Stimulated activated CD4-positive, alpha-beta T cell treated with anti-CD3 and anti-CD28 coated beads, Interleukin-4, amount 100 ng/mL, for 1 hour (primary cell): ENCODE data around the gene MKKS.
"Not testable (repeated sequence)": the region's sequence is repeated elsewhere in the genome, so short reads cannot be mapped to it uniquely, and the experiment has no call there.

Experiments
- DNase-seq: peaks from one replicate; pipeline ENCODE4 v3.0.0-alpha.2; 2020

MKKS gene

DNA sequence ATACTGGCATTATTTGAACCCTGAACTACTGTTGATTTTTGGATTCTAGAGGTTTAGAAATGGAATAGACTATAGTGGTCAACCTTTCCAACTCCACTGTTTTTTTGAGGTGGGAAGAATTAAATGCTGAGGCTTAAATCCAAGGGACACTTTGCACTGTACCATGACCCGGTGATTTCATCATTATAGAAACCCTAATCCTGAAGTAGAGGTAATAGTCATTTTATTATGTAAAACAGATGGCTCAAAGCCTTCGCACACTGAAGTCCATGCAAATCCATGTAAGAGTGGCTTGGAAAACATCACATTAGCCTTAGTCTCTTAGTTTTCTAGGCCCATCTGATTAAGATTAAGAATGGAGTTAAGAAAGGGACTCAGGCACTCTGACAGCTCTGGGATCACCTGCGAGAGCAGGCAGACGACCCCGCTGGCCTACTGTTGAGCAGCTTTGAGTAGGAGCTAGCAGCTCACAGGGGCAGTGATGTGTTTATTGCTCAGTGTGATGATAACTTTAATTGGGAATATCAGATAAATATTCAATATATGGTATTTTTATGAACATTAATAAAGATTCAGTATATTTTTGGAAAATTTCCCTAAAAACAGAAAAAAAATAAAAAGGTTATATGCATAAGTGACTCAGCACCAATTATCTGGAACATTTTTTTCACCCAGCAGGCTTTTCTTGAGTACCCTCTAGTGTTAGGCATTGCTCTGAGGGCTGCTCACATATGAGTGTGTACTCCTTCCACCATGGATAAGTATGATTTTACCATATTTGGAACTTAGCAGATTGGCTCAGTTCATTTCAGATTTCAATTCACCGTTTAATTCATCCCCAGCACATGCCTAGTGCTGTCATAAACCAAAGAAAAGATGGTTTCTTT lies 14.5 kb upstream of the MKKS start:
- DNase-seq, result no peak

DNA sequence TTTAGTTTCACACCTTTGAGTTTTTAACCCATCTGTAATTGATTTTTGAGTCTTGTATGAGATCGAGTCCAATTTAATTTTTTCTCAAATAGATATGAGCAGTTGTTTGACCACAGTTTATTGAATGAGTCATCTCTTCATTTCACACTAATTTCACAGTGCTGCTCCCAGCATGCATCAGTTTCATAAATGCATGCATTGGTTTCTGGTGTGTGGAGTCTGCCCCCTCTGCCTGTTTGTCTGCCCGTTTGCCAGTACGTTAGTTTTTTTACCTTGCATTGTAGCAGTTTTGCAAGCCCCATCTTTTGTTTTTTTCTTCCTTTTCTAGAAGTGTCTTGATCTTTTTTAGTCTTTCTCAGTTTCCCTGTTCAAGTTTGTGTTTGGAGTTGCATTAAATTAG lies 13.0 kb upstream of the MKKS start:
- DNase-seq, result peak; percentile 34

DNA sequence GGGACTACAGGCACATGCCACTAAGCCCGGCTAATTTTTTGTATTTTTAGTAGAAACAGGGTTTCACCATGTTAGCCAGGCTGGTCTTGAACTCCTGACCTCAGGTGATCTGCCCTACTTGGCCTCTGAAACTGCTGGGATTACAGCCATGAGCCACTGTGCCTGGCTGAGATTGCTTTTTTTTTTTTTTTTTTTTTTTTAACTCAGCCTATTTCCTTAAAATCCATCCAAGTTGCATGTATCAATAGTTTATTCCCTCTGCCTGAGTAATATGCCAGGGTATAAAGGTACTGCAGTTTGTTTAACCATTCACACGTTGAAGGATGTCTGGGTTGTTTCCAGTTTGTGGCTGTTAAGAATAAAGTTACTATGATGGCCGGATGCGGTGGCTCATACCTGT lies 11.7 kb upstream of the MKKS start:
- no peak for DNase-seq

DNA sequence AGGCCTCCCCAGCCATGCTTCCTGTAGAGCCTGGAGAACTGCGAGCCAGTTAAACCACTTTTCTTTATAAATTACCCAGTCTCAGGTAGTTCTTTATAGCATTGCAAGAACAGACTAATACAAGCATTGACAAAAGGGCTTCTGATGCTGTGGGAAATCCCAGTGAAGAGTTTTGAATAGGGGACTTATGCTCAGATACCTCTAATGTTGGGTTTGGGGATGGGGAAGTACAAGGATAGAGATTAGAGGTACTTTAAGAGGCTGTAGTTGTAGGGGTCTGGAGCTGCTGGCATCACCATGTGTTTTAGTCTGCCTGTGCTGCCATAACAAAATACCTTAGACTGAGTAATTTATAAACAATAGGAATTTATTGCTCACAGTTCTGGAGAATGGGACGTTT lies 9.9 kb upstream of the MKKS start:
- DNase-seq, result no peak

DNA sequence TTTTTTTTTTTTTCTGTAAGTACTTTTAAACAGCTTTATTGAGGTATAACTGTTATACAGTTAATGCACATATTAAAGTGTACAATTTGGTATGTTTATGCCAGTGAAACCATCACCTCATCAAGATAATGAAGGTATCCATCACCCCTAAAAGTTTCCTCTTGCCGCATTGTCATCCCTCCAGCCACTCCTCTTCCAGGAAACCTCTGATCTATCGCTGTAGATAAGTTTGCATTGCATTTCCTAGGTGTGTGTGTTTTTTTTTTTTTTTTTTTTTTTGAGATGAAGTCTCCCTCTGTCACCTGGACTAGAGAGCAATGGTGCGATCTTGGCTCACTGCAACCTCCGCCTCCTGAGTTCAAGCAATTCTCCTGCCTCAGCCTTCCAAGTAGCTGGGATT lies 4.2 kb upstream of the MKKS start:
- DNase-seq, result no peak

DNA sequence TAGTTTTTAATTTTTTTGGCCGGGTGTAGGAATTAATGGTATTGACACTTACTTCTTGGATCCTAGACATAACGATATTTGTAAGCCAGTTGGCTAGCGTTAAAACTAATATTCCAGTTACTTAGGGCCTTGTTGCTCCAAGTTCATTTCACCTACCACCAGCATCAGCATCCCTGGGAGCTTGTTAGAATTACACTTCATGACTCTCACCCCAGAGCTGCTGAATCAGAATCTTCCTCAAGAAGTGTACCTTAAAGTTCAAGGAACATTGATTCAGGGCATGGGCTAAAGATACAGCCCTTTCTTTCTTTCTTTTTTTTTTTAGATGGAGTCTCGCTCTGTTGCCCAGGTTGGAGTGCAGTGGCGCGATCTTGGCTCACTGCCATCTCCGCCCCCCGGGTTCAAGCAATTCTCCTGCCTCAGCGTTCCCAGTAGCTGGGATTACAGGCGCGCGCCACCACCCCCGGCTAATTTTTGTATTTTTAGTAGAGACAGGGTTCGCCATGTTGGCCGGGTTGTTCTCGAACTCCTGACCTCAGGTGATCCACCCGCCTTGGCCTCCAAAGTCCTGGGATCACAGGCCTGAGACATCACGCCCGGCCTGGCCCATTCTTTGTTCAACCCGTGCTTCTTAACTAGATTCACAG lies 2.2 kb upstream of the MKKS start:
- DNase-seq, result no peak

DNA sequence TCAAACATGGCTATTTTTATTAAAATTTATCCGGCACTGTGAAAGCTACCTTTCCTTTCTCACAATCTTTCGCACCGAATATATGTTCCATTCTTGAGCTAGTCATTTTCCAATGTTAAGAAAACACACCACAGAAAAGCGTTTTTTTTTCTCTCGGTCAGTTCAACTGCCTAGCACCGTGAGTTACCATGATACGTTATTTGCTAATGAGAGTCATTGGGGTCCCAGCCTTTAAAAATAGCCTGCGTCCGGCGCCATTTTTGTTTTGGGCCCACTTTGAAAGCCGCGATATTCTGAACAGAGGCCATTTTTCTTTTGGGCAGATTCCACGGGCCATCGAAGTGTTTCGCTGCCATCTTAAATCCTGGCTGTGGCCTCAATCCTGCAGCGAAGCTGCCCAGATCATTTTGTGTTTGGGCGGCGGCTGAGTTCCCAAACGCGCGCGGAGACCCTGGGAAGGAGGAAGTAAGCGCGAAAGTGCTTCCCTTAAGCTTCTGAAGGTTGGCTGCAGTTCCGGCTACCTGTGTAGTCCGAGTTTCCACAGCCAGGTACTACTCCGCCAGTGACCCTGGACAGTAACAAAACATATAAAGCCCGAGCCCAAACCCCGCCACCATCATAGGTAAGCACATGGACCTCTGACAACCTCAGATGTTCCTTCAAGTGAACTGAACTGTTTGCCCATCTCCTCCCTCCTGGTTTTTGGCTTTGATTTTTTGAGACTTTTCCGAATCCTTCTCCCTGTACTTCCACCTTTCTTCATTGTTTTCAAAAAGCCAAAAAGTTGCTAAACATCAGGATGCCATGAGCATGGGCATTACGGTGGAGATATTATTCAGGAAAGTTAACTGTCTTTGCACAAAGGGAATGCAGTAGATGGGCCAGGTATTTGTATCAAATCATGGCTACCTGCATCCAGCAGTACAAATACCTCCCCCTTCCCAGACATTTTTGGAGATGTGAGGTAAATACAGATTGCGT lies 1.1 kb upstream of the MKKS start, which contains the start of gene SLX4IP:
SLX4IP (plus strand) TSS at position 474 of the 981 bp plus-strand sequence. CDS start 22,900 bp downstream, outside the sequence.
- peak; percentile 78 for DNase-seq

DNA sequence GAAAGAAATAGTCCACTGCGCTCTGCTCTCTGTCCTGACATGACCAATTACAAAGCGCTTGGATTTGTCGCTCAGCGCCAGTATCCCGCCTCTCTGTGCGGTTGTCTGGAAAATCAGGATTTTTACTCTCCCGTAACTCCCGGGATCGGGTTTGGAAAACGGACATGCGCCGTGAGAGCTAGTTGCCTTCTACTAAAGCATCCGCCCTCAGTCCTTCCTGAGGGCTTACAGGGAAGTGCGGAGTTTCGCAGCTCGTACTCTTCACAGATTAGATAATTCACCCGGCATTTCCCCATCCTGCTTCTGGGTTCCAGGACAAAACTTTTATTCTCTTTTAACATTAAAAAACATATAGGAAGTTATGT lies 427 bp upstream of the MKKS start:
- peak; percentile 71 for DNase-seq

DNA sequence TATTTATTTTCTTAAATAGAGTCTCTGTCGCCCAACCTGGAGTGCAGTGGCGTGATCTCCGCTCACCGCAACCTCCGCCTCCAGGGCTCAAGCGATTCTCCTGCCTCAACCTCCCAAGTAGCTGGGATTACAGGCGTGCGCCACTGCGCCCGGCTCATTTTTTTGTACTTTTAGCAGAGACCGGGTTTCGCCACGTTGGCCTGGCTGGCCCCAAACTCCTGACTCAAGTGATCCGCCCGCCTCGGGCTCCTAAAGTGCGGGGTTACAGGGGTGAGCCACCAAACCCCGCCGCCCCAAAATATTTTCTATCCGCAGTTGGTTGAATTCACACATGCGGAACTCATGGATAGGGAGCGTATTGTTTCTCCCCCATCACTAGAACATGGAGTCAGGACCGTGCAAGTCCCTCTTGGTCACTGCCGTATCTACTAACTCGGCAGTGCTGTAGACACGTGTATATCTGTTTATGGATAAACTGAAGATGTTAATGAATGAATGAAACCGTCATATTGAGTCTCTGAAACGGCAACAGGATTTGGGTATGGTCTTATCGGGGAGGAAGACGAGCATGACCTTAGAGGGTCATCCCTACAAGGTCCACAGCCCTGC lies 904 bp downstream of the MKKS start:
- DNase-seq, result no peak

DNA sequence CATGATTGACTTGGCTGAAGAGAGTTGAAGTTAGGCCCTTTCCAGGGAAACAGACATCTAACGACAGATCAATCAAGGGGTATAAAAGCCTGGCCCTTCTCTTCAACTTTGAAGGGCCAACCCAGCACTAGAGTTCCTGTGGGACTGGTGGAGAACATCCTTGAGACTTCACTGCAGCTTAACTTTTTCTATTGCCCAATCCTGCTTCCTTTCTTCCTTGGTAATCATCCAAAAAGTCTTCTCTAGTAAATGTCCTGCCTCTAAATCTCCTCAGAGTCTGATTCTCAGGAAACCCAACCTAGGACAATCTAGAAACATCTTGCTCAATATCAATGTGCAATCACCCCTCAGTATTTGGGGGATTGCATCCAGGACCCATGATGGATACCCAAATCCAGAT lies 1.9 kb downstream of the MKKS start:
- no peak for DNase-seq

DNA sequence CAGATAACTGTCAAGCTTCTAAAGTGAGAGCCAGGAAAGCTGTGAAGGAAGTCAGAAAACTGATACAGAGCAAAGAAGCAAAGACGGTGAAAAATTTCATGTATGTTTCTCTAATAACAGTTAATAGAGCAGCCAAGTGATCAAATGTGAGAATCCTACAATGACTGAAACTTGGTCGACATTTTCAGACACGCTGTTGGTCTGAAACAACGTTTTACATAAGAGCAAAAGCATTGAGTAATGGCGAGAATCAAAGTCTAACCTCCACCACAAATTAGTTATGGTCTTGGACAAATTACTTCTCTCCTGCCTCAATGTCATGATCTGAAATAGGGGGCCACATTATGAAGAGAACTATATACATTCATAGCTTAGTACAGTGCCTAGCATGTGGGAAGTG lies 3.3 kb downstream of the MKKS start:
- DNase-seq, result no peak

DNA sequence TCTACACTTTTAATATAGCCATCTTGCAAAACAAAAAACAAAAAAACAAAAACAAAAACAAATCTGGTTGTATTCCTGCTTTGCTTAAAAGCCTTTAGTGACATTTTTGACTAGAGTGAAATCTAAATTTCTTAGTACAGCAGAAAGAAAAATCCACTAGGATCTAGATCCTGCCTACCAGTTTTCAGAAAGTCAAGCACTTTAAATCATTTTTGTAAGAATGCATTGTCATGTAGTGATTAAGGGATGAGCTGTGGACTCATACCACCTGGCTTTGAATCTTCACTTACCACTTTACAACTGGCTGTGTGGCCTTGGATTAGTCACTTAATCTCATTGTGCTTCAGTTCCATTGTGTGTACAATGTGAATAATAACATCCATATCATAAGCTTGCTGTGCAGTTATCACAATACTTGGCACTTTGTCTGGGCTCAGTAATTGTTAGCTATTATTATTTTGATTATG lies 4.0 kb downstream of the MKKS start:
- no peak for DNase-seq

DNA sequence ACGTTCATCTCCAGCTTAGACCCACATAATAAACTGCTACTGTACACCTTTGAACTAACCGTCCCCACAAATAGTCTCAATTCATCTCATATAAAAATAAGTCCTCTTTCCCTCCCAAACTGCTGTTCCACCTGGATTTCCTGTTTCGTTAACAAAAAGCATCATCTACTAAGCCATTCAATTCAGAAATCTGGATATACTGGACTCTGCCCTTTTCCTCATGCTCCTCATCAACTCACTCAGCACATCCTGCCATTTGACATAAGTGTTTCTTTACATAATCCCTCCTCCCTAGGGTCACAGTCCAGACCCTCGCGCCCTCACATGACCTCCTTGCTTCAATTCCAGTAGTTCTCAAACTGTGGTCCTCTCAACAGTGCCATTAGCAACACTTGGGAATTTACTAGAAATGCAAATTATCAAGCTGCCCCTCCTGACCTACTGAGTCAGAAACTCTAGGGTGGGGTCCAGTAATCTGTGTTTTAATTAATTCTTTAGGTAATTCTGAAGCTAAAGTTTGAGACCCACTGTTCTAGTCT lies 4.5 kb downstream of the MKKS start:
- no peak for DNase-seq

DNA sequence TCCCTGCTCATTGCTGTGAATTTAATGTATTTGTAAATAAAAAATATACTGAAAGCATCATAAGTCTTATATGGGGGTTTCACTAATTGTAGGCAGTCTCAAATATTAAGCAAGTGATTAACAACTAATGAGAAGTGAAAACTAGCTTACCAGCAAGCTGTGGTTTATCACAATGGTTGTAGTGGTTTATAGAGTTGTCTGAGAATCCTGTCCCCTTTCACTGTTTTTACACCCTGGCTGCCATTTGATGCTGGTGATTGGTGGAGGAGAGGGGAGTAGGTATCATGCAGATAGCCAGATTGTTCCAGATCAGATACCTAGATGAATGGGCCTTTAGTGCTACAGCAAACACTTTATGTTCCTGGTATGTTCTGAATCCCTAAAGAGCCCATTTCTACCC lies 6.0 kb downstream of the MKKS start:
- DNase-seq, result no peak

DNA sequence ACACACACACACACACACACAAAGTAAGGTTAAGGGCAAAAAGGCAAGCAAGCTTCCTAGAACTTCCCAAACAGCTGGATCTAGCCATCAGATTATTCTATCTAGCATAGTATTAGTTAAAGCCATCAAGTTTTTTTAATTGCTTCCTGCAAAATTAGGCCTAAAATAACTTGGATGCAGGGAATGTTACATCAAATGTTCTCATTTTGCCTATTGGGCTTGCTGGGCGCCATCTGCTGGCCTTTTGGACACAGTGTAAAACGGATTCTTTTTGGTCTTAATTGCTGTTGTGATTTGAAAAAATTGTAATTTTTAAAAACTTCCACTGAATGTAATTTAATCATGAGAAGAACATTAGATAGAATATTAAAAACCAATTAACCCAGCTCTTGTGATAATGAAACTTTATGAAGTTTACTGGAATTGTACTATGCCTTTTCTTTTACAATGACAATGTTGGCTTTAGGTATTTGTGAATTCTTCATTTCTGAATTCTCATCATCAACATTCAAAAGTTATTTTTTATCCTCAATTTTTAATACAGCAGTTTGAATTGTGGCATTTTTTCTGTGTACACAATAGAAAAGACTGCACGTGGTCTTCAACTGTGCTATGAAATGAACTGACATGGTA lies 6.8 kb downstream of the MKKS start:
- peak; percentile 50 for DNase-seq

DNA sequence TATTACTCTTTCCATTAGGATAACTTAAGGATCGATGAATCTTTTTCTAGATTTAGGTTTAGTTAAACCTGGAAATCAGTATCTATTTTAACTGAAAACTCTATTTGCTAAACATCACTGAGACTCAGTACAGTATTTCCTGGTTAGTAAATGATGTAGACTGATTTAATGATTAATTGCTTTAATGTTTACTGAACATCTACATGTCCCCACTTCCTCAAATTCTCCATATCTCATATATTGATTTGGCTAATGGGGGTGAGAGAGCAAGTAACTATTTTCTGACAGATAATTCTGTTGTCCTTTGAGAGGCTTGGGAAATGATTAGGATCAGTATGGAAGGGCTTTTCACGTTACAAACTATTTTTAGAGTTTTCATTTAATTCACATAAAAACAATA lies 10.3 kb downstream of the MKKS start:
- DNase-seq, result no peak

DNA sequence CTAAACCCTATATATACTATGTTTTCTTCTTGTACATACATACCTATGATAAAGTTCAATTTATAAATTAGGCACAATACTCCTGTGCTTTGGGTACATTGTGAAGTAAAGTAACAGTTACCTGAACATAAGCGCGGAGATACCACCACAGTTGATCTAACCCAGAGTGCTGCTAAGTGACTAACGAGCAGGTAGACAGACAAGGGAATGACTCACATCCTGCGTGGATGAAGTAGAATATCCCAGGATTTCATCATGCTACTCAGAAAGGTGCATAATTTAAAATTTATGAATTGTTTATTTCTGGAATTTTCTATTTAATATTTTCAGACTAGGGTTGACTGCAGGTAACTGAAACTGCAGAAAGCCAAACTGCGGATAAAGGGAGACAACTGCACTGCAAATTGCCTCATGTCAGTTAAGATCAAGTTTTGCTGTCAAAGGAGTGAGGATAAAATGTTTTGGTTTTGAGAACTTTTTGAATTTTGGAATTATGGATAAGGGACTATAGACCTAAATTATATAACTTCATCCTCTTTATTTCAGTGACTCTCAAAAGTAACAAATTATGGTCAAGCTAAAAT lies 14.4 kb downstream of the MKKS start:
- DNase-seq, result no peak

DNA sequence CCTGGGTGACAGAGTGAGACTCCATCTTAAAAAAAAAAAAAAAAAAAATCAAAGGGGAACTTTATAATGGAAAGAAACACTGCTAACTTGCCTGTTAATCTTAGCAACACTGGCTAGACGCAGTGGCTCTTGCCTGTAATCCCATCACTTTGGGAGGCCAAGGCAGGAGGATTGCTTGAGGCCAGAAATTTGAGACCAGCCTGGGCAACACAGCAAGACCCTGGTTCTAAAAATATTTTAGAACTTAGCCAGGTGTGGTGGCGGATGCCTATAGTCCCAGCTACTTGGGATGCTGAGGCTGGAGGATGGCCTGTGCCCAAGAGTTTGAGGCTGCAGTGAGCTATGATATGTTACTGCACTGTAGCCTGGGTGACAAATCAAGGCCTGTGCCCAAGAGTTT lies 16.8 kb downstream of the MKKS start:
- not testable (repeated sequence) for DNase-seq

DNA sequence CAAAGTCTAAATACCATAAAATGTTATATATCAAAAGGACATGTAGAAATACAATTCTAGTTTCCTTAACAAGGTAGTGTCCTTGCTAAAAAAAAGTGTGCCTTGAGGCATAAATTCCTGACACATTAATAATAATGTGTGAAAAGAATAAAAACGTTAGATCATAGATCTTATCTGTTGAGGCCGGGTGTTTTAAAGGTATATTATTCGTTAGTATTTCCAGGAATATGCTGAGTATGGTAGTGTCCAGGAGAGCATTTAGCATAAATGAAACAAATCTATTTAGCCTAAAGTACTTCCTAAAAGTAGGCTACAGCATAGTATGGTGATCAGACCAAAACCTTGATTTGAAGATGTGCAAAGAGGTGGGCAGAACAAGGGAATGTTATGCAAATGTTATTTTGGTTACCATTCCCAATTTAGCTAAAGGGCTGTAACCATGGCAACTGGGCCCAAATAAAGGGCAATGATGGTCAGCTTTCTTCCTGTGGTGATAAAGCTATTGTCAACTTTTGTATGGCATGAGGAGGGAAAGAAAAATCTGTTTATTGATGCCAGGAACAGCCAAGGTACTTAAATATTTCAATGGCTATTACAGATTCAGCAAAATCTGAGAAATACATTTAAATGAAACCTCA lies 18.9 kb downstream of the MKKS start:
- no peak for DNase-seq

DNA sequence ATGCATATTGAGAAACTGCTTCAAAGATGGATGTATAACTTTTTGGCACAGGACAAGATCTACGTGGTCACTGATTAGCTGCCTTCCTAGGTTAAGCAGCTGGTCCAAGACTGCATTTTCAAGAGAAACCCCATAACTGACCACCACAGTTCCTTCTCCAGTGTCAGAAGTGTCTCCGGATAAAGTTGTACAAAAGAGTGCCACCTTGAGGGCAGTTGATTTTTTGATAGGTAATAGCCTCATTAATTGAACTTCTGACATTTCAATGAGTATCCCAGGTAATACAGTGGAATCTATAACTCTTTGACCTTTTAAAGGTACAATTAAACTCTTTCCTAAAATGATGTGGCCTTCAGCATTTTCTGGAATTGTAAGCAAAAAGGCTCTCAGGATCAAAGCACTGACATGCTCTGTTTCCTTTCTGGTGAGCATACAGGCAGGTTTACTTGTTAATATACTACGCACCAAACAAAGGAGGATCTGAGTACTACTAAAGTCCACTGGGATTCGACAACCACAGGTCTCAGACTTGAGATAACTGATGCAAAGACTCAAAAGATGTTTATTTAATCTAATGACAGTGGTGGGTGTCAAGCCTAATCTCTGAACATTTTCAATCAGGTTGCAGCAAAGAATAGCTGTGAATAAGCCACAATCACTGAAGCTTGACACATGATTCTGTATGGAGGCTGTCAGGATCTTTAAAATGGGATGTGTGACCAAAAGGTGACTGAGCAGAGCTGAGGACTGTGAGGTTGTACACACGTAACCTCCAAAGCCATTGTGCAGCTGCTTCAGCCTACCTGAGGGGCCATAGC lies 21.2 kb downstream of the MKKS start:
- DNase-seq, result no peak
